HG02981 (cell line): Measurements from ENCODE around the gene PIK3CG.

Source experiments
- ATAC-seq: cut with Tn5 transposase; IDR thresholded peaks from one replicate; pipeline ENCODE4 v1.9.1; 2021; ENCODE audit warnings: mild to moderate bottlenecking, moderate library complexity; ENCODE audit not compliant: unreplicated experiment

PIK3CG gene

GRCh38 chr7:106858618-106859532 is 6.2 kb upstream of the PIK3CG start:
- no peak for ATAC-seq

GRCh38 chr7:106862317-106863089 is 2.6 kb upstream of the PIK3CG start:
- ATAC-seq, result no peak

- no peak for ATAC-seq
Measured at GRCh38 chr7:106863274-106863997, 1.6 kb upstream of the PIK3CG start.

- ATAC-seq, result peak; percentile 16
Measured at GRCh38 chr7:106864298-106865081, 592 bp upstream of the PIK3CG start.

GRCh38 chr7:106866298-106867281 is 1.5 kb downstream of the PIK3CG start:
- ATAC-seq, result no peak

- ATAC-seq, result no peak
Measured at GRCh38 chr7:106867641-106868351, 2.7 kb downstream of the PIK3CG start.

- no peak for ATAC-seq
Measured at GRCh38 chr7:106868364-106868763, 3.3 kb downstream of the PIK3CG start.

GRCh38 chr7:106869954-106870353 is 4.9 kb downstream of the PIK3CG start:
- ATAC-seq, result no peak

- ATAC-seq, result no peak
Measured at GRCh38 chr7:106870528-106870927, 5.4 kb downstream of the PIK3CG start.

GRCh38 chr7:106870983-106871410 is 5.9 kb downstream of the PIK3CG start:
- ATAC-seq, result peak; percentile 92

GRCh38 chr7:106871793-106872571 is 6.9 kb downstream of the PIK3CG start:
- peak; percentile 31 for ATAC-seq

GRCh38 chr7:106872763-106873162 is 7.7 kb downstream of the PIK3CG start:
- no peak for ATAC-seq

- ATAC-seq, result no peak
Measured at GRCh38 chr7:106874076-106874475, 9.0 kb downstream of the PIK3CG start.

GRCh38 chr7:106875508-106875907 is 10.4 kb downstream of the PIK3CG start:
- ATAC-seq, result no peak

GRCh38 chr7:106878748-106879439 is 13.8 kb downstream of the PIK3CG start:
- no peak for ATAC-seq

- no peak for ATAC-seq
Measured at GRCh38 chr7:106881984-106882383, 16.9 kb downstream of the PIK3CG start.

GRCh38 chr7:106883456-106884026 is 18.5 kb downstream of the PIK3CG start:
- peak; percentile 66 for ATAC-seq
